Measurements from ENCODE around the gene RETREG2.

The RETREG2 gene

GRCh38 chr2:219210886-219211362 lies 32.8 kb downstream of the RETREG2 start:
- H3K36me3 ChIP-seq (ENCODE audit: insufficient read depth, insufficient read length, low read length), result peaks cover 78% of the 10 kb centered on the region
- H3K4me3 ChIP-seq (ENCODE audit: insufficient read length, low read depth), result no peak overlapping the region
- no peak overlapping the region for H3K9ac ChIP-seq (ENCODE audit: insufficient read length, low read depth)
- no peaks in the 10 kb centered on the region for H3K27me3 ChIP-seq (ENCODE audit: insufficient read depth, insufficient read length)
- no peak for DNase-seq (ENCODE audit: low read depth, low spot score)
- TF ChIP-seq ZNF274 (IDR thresholded peaks at IDR 0.05; ENCODE audit: low read depth, low read length) (no peak), SUZ12 (IDR thresholded peaks at IDR 0.05; ENCODE audit: extremely low read depth, insufficient read depth, insufficient read length) (no peak), YY1 (IDR thresholded peaks at IDR 0.05; ENCODE audit: insufficient read depth, insufficient read length) (no peak)
- H3K9me3 ChIP-seq (ENCODE audit: insufficient read depth, low read length), result no peaks in the 10 kb centered on the region
- peaks cover 3% of the 10 kb centered on the region for H3K4me1 ChIP-seq (ENCODE audit: insufficient read depth, insufficient read length)

DNA sequence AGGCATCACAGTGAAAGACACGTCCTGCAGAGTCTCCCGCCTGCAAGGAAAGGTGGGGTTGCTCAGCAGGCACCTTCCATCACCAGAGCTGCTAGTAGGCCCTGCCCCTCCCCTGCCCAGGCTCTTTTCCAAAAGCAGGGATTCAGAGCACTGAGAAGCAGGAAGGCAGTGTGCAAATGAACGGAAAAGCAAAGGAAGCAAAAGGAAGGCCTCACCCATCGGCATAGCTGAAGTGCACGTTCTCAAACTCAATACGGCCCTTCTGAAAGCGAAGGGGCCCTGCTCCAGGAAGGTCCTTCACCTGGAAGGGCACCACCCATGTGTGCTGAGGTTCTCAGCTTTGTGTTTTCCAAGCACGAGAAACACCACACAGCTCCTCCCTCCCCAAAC lies 34.9 kb downstream of the RETREG2 start:
- TF ChIP-seq ZNF274 (IDR thresholded peaks at IDR 0.05; ENCODE audit: low read depth, low read length) (no peak), YY1 (IDR thresholded peaks at IDR 0.05; ENCODE audit: insufficient read depth, insufficient read length) (no peak), SUZ12 (IDR thresholded peaks at IDR 0.05; ENCODE audit: extremely low read depth, insufficient read depth, insufficient read length) (no peak)
- H3K27me3 ChIP-seq (ENCODE audit: insufficient read depth, insufficient read length), result no peaks in the 10 kb centered on the region
- no peak for DNase-seq (ENCODE audit: low read depth, low spot score)
- H3K36me3 ChIP-seq (ENCODE audit: insufficient read depth, insufficient read length, low read length), result peaks cover 87% of the 10 kb centered on the region
- no peak overlapping the region for H3K9ac ChIP-seq (ENCODE audit: insufficient read length, low read depth)
- no peaks in the 10 kb centered on the region for H3K9me3 ChIP-seq (ENCODE audit: insufficient read depth, low read length)
- peaks cover 10% of the 10 kb centered on the region for H3K4me1 ChIP-seq (ENCODE audit: insufficient read depth, insufficient read length)
- H3K4me3 ChIP-seq (ENCODE audit: insufficient read length, low read depth), result no peak overlapping the region

DNA sequence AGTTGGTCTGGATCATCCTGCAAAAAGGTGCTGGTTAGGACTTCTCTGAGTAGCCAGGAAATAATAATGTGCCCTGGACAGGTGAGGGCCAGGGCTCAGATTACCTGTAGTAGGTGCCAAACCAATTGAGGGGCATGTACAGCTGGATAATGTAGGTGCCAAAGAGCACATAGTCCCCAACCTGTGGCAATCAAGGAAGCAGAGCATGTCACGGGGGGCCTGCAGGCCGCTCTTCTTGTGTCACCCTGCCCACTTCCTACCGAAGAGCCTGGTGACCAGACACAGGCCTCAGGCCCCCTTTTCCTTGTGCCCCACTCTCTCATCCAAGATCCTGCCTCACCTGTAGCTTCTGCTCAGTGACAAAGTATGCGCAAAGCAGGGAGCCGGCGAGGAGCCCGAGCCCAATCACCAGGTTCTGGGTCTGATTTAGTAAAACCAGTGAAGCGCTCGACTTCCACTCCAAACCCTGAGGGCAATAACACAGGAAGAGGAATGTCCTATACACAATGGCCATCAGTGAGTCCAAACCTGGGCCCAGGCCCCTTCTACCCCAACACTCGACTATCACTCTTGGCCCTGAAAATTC lies 35.5 kb downstream of the RETREG2 start:
- Histone ChIP-seq H3K36me3 (ENCODE audit: insufficient read depth, insufficient read length, low read length) (peaks cover 81% of the 10 kb centered on the region), H3K9ac (ENCODE audit: insufficient read length, low read depth) (no peak overlapping the region), H3K4me1 (ENCODE audit: insufficient read depth, insufficient read length) (peaks cover 8% of the 10 kb centered on the region), H3K4me3 (ENCODE audit: insufficient read length, low read depth) (no peak overlapping the region), H3K9me3 (ENCODE audit: insufficient read depth, low read length) (no peaks in the 10 kb centered on the region), H3K27me3 (ENCODE audit: insufficient read depth, insufficient read length) (no peaks in the 10 kb centered on the region)
- no peak for TF ChIP-seq YY1 (IDR thresholded peaks at IDR 0.05; ENCODE audit: insufficient read depth, insufficient read length)
- no peak for TF ChIP-seq ZNF274 (IDR thresholded peaks at IDR 0.05; ENCODE audit: low read depth, low read length)
- TF ChIP-seq SUZ12 (IDR thresholded peaks at IDR 0.05; ENCODE audit: extremely low read depth, insufficient read depth, insufficient read length), result no peak
- no peak for DNase-seq (ENCODE audit: low read depth, low spot score)

DNA sequence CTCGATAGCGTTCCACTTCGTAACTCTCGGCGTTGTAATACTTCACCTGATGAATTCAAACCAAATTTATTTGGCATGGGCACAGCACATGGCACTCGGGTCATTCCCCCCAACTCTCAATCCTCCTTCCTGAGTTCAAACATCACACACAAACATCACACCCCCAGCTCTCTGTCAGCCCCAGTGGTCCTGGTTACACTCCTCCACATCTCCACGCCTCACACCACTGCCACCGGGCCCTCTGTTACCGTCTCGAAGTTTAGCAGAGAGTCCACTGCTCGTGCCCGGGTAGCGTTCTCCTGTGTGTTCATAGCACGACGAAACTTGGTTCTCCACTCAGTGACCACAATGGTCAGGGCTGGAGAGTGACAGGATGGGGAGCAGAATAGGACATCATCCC lies 36.1 kb downstream of the RETREG2 start:
- DNase-seq (ENCODE audit: low read depth, low spot score), result no peak
- no peaks in the 10 kb centered on the region for H3K9me3 ChIP-seq (ENCODE audit: insufficient read depth, low read length)
- no peak overlapping the region for H3K4me3 ChIP-seq (ENCODE audit: insufficient read length, low read depth)
- H3K27me3 ChIP-seq (ENCODE audit: insufficient read depth, insufficient read length), result no peaks in the 10 kb centered on the region
- H3K4me1 ChIP-seq (ENCODE audit: insufficient read depth, insufficient read length), result peaks cover 8% of the 10 kb centered on the region
- peaks cover 76% of the 10 kb centered on the region for H3K36me3 ChIP-seq (ENCODE audit: insufficient read depth, insufficient read length, low read length)
- TF ChIP-seq YY1 (IDR thresholded peaks at IDR 0.05; ENCODE audit: insufficient read depth, insufficient read length) (no peak), ZNF274 (IDR thresholded peaks at IDR 0.05; ENCODE audit: low read depth, low read length) (no peak), SUZ12 (IDR thresholded peaks at IDR 0.05; ENCODE audit: extremely low read depth, insufficient read depth, insufficient read length) (no peak)
- no peak overlapping the region for H3K9ac ChIP-seq (ENCODE audit: insufficient read length, low read depth)

GRCh38 chr2:219214786-219215185 lies 36.7 kb downstream of the RETREG2 start:
- Histone ChIP-seq H3K9ac (ENCODE audit: insufficient read length, low read depth) (no peak overlapping the region), H3K9me3 (ENCODE audit: insufficient read depth, low read length) (no peaks in the 10 kb centered on the region), H3K4me3 (ENCODE audit: insufficient read length, low read depth) (no peak overlapping the region), H3K36me3 (ENCODE audit: insufficient read depth, insufficient read length, low read length) (peaks cover 75% of the 10 kb centered on the region), H3K4me1 (ENCODE audit: insufficient read depth, insufficient read length) (peaks cover 10% of the 10 kb centered on the region), H3K27me3 (ENCODE audit: insufficient read depth, insufficient read length) (no peaks in the 10 kb centered on the region)
- TF ChIP-seq SUZ12 (IDR thresholded peaks at IDR 0.05; ENCODE audit: extremely low read depth, insufficient read depth, insufficient read length), result no peak
- no peak for TF ChIP-seq ZNF274 (IDR thresholded peaks at IDR 0.05; ENCODE audit: low read depth, low read length)
- TF ChIP-seq YY1 (IDR thresholded peaks at IDR 0.05; ENCODE audit: insufficient read depth, insufficient read length), result no peak
- DNase-seq (ENCODE audit: low read depth, low spot score), result no peak

DNA sequence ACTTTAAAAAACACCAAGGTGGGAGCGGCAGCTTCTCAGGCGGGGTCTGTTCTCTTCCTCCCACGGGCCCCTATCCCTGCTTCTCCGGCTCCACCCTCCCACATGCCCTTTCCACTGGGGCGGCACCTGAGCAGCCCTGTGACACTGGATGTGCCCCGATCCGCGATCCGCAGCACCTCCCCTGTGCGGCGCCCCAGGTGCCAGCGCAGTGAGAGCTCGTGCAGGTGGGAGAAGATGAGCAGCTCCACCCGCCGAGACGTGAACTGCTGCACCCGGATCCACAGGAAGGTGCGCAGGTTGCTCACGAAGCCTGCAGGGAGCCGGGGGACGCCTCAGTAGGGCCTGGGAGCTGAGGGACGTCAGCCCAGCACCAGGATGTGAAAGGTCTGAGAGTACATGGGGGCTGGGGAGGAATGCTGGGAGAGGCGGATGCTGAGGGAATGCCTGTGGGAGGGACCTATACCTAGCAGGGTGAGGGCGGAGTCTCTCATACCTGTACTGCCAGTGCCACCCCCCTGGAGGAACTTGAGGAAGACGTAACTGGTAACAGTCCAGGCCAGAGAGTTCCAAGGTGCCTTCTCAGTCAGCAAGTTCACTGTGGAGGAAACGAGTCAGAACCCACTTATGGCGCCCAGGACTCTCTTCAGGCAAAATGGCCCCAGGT lies 37.9 kb downstream of the RETREG2 start:
- peaks cover 75% of the 10 kb centered on the region for H3K36me3 ChIP-seq (ENCODE audit: insufficient read depth, insufficient read length, low read length)
- no peak for TF ChIP-seq SUZ12 (IDR thresholded peaks at IDR 0.05; ENCODE audit: extremely low read depth, insufficient read depth, insufficient read length)
- no peak for TF ChIP-seq ZNF274 (IDR thresholded peaks at IDR 0.05; ENCODE audit: low read depth, low read length)
- no peak for TF ChIP-seq YY1 (IDR thresholded peaks at IDR 0.05; ENCODE audit: insufficient read depth, insufficient read length)
- H3K9ac ChIP-seq (ENCODE audit: insufficient read length, low read depth), result peak overlapping the region; percentile 33
- H3K4me3 ChIP-seq (ENCODE audit: insufficient read length, low read depth), result no peak overlapping the region
- H3K27me3 ChIP-seq (ENCODE audit: insufficient read depth, insufficient read length), result no peaks in the 10 kb centered on the region
- no peak for DNase-seq (ENCODE audit: low read depth, low spot score)
- no peaks in the 10 kb centered on the region for H3K9me3 ChIP-seq (ENCODE audit: insufficient read depth, low read length)
- H3K4me1 ChIP-seq (ENCODE audit: insufficient read depth, insufficient read length), result peaks cover 10% of the 10 kb centered on the region

GRCh38 chr2:219216535-219216915 lies 38.5 kb downstream of the RETREG2 start:
- Histone ChIP-seq H3K9me3 (ENCODE audit: insufficient read depth, low read length) (no peaks in the 10 kb centered on the region), H3K27me3 (ENCODE audit: insufficient read depth, insufficient read length) (no peaks in the 10 kb centered on the region), H3K9ac (ENCODE audit: insufficient read length, low read depth) (peak overlapping the region; percentile 36), H3K4me1 (ENCODE audit: insufficient read depth, insufficient read length) (peaks cover 10% of the 10 kb centered on the region), H3K36me3 (ENCODE audit: insufficient read depth, insufficient read length, low read length) (peaks cover 76% of the 10 kb centered on the region), H3K4me3 (ENCODE audit: insufficient read length, low read depth) (no peak overlapping the region)
- no peak for DNase-seq (ENCODE audit: low read depth, low spot score)
- no peak for TF ChIP-seq SUZ12 (IDR thresholded peaks at IDR 0.05; ENCODE audit: extremely low read depth, insufficient read depth, insufficient read length)
- no peak for TF ChIP-seq YY1 (IDR thresholded peaks at IDR 0.05; ENCODE audit: insufficient read depth, insufficient read length)
- TF ChIP-seq ZNF274 (IDR thresholded peaks at IDR 0.05; ENCODE audit: low read depth, low read length), result no peak

Data from NT2/D1 (cell line).